ENCODE results near the gene ZNF423.

DNA sequence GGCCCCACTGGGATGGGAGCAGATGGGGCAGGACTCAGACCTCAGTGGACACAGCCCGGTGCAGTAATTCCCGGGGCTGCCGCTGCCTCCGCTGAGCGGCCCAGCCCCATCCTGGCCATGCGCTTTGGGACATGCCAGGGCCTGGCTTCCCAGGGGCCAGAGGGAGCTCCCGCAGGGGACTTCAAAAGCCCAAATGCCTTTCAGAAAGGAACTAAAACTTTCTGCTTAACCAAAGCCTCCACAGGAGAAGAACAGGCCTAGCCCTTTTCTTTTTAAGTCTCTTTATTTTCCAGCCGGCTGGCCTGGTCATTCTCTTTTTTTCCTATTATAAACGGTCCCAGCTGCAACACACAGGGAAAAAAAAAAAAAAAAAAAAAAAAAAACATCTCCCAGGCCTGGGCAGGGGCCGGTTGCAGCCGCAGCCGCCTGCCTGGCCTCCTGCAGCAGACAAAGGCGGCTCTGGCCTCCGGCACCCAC, 10.7 kb upstream of the ZNF423 start:
- TF ChIP-seq, protein P1, sequence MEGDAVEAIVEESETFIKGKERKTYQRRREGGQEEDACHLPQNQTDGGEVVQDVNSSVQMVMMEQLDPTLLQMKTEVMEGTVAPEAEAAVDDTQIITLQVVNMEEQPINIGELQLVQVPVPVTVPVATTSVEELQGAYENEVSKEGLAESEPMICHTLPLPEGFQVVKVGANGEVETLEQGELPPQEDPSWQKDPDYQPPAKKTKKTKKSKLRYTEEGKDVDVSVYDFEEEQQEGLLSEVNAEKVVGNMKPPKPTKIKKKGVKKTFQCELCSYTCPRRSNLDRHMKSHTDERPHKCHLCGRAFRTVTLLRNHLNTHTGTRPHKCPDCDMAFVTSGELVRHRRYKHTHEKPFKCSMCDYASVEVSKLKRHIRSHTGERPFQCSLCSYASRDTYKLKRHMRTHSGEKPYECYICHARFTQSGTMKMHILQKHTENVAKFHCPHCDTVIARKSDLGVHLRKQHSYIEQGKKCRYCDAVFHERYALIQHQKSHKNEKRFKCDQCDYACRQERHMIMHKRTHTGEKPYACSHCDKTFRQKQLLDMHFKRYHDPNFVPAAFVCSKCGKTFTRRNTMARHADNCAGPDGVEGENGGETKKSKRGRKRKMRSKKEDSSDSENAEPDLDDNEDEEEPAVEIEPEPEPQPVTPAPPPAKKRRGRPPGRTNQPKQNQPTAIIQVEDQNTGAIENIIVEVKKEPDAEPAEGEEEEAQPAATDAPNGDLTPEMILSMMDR (IDR thresholded peaks at IDR 0.05), result no peak
- TF ChIP-seq POLR2A (IDR thresholded peaks at IDR 0.05), result no peak

Data from lower leg skin (tissue), 3 donors.